Activated CD8-positive, alpha-beta memory T cell treated with anti-CD3 and anti-CD28 coated beads for 4 hours (primary cell): ENCODE results near the gene SARDH.
A peak's percentile ranks its signal among the peaks of the same experiment; 100 is the strongest.
"Not testable (repeated sequence)": the region's sequence is repeated elsewhere in the genome, so short reads cannot be mapped to it uniquely, and the experiment has no call there.

Source experiments
- DNase-seq, 2 donors: peaks; one replicate each; pipeline ENCODE4 v3.0.0-alpha.2; 2020; ENCODE audit warnings: low read depth in 2 of 2

SARDH gene

GRCh38 chr9:133760713-133761290, 22.6 kb upstream of the SARDH start:
- no peak for DNase-seq

- DNase-seq = no peak
Observed at GRCh38 chr9:133759946-133760345, 21.8 kb upstream of the SARDH start.

GRCh38 chr9:133759146-133759900, 21.2 kb upstream of the SARDH start:
- no peak for DNase-seq

GRCh38 chr9:133758228-133758627, 20.1 kb upstream of the SARDH start:
- DNase-seq = no peak

- no peak for DNase-seq
Observed at GRCh38 chr9:133754688-133755227, 16.6 kb upstream of the SARDH start.

- no peak for DNase-seq
Observed at GRCh38 chr9:133754187-133754586, 16.0 kb upstream of the SARDH start.

GRCh38 chr9:133752739-133753446, 14.7 kb upstream of the SARDH start:
- no peak for DNase-seq

GRCh38 chr9:133750982-133751649, 13.0 kb upstream of the SARDH start:
- DNase-seq = no peak

- no peak for DNase-seq
Observed at GRCh38 chr9:133747309-133747708, 9.2 kb upstream of the SARDH start.

- not testable (repeated sequence) for DNase-seq
Observed at GRCh38 chr9:133744528-133744927, 6.4 kb upstream of the SARDH start.

GRCh38 chr9:133742849-133743444, 4.8 kb upstream of the SARDH start:
- peak; percentile 49 to 53 for DNase-seq

GRCh38 chr9:133742251-133742650, 4.1 kb upstream of the SARDH start:
- no peak for DNase-seq

- DNase-seq = no peak
Observed at GRCh38 chr9:133741716-133742115, 3.6 kb upstream of the SARDH start.

- DNase-seq = no peak
Observed at GRCh38 chr9:133740911-133741310, 2.8 kb upstream of the SARDH start.

- DNase-seq = no peak
Observed at GRCh38 chr9:133739408-133740280, 1.5 kb upstream of the SARDH start.

- no peak for DNase-seq
Observed at GRCh38 chr9:133738640-133739225, 581 bp upstream of the SARDH start.

- no peak for DNase-seq
Observed at GRCh38 chr9:133737071-133737773, 930 bp downstream of the SARDH start.

- DNase-seq = no peak
Observed at GRCh38 chr9:133735931-133736330, 2.2 kb downstream of the SARDH start.

GRCh38 chr9:133735415-133735775, 2.8 kb downstream of the SARDH start:
- DNase-seq = no peak
